ENCODE data around the gene COX7A1. TPM values are rescaled to one million over a fixed set of nuclear protein-coding genes. Genes with fewer than 3 reads are reported as not detected.

COX7A1 gene
- total RNA-seq, 2 experiments from 2014 or later, result not detected

- POLR2A ChIA-PET, result no interaction called here
- Histone ChIP-seq H3K27me3 (ENCODE audit: control insufficient read depth in 1 of 2, insufficient read depth in 2 of 2, low read length in 2 of 2) (no peaks in the 10 kb centered on the region), H3K27ac (ENCODE audit: low read depth in 1 of 2, low read length in 2 of 2) (no peak overlapping the region), H3K4me1 (ENCODE audit: insufficient read depth, low read length) (peaks cover 27% of the 10 kb centered on the region), H3K9me3 (ENCODE audit: control insufficient read depth in 1 of 2, insufficient read depth in 1 of 2, low read length in 2 of 2) (no peaks in the 10 kb centered on the region), H3K36me3 (ENCODE audit: insufficient read depth, low read length) (peaks cover 18% of the 10 kb centered on the region), H3K4me3 (ENCODE audit: low read length) (no peak overlapping the region)
- intact Hi-C loops (cut with DNase I, micrococcal nuclease), result loop anchor here (5.0 to 10.0 kb wide), 6 partner anchors 114 to 1204 kb away; partner anchors contain the start of genes IGFLR1 (in 1 of the 2), LIN37 (in 1 of the 2), PSENEN (in 1 of the 2) and SDHAF1 (in 1 of the 2)
- DNase-seq (no peak), ATAC-seq (ENCODE audit: poor library complexity) (no peak)
- H3K36me3 Mint-ChIP-seq (ENCODE audit: low read depth), result peaks cover 41% of the 10 kb centered on the region
- H3K4me3 Mint-ChIP-seq, result no peak overlapping the region
- TF ChIP-seq, protein P1, sequence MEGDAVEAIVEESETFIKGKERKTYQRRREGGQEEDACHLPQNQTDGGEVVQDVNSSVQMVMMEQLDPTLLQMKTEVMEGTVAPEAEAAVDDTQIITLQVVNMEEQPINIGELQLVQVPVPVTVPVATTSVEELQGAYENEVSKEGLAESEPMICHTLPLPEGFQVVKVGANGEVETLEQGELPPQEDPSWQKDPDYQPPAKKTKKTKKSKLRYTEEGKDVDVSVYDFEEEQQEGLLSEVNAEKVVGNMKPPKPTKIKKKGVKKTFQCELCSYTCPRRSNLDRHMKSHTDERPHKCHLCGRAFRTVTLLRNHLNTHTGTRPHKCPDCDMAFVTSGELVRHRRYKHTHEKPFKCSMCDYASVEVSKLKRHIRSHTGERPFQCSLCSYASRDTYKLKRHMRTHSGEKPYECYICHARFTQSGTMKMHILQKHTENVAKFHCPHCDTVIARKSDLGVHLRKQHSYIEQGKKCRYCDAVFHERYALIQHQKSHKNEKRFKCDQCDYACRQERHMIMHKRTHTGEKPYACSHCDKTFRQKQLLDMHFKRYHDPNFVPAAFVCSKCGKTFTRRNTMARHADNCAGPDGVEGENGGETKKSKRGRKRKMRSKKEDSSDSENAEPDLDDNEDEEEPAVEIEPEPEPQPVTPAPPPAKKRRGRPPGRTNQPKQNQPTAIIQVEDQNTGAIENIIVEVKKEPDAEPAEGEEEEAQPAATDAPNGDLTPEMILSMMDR (IDR thresholded peaks at IDR 0.05), result no peak
- no peaks in the 10 kb centered on the region for H3K27me3 Mint-ChIP-seq
- no peaks in the 10 kb centered on the region for H3K9me3 Mint-ChIP-seq
- peaks cover 27% of the 10 kb centered on the region for H3K4me1 Mint-ChIP-seq (ENCODE audit: low read depth)
- peak overlapping the region; percentile 30 for H3K27ac Mint-ChIP-seq
- CTCF ChIA-PET, result no interaction called here
Observed at GRCh38 chr19:36111200-36111539, 41.1 kb downstream of the COX7A1 start.

DNA sequence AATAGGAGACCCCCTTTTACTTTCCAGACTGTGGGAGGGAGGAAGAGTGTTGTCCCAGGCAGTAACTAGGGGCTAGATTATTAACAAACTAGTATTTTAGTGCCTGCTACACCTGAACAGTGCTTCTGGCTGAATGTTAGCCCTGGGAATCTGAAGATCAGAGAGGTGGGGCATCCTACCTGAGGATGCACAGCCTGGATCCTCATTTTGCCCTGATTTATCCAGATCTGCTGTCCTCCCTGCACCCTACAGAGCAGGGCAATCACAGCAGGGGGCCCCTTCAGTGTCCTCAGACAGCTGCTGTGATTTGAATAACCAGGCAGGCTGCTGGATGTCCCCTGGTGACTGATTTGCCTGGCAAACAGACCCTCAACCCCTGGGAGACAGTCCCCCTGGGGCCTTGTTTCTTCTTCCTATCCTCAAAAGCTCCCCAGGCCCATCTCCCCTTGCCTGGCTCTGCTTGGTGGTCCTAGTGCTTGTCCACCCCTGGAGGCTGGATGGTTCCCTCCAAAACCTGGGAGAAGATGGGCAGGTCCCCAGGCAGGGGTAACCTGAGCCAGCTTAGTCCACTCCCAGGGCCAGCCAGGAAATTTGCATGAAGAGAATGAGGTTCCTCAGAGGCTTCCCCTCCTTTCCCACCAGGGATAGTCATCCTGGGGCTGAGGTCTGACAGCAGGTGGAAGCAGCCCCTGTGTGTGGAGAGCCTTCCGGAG is 41.6 kb downstream of the COX7A1 start, which contains the start of gene OVOL3:
Gene OVOL3 (plus strand): TSS at position 657 of the 713 bp plus-strand sequence. CDS start 60 bp downstream, outside the sequence.
- Mint-ChIP-seq H3K4me1 (ENCODE audit: low read depth) (peaks cover 23% of the 10 kb centered on the region), H3K27ac (peak within 1 kb of the TSS; percentile 30), H3K4me3 (peak within 1 kb of the TSS; percentile 43), H3K36me3 (ENCODE audit: low read depth) (peaks cover 36% of the 10 kb centered on the region), H3K9me3 (no peaks in the 10 kb centered on the region), H3K27me3 (no peaks in the 10 kb centered on the region)
- no peaks in the 10 kb centered on the region for H3K9me3 ChIP-seq (ENCODE audit: control insufficient read depth in 1 of 2, insufficient read depth in 1 of 2, low read length in 2 of 2)
- H3K4me1 ChIP-seq (ENCODE audit: insufficient read depth, low read length), result peaks cover 21% of the 10 kb centered on the region
- H3K27ac ChIP-seq (ENCODE audit: low read depth in 1 of 2, low read length in 2 of 2), result no peak within 1 kb of the TSS
- ATAC-seq (ENCODE audit: poor library complexity), result no peak
- no peak for DNase-seq
- no peaks in the 10 kb centered on the region for H3K27me3 ChIP-seq (ENCODE audit: control insufficient read depth in 1 of 2, insufficient read depth in 2 of 2, low read length in 2 of 2)
- ChIA-PET CTCF (no interaction called here), POLR2A (no interaction called here)
- H3K4me3 ChIP-seq (ENCODE audit: low read length), result no peak within 1 kb of the TSS
- intact Hi-C loops (cut with DNase I, micrococcal nuclease), result loop anchor here (5.0 to 10.0 kb wide), 6 partner anchors 113 to 1204 kb away; partner anchors contain the start of genes IGFLR1 (in 1 of the 2), LIN37 (in 1 of the 2), PSENEN (in 1 of the 2) and SDHAF1 (in 1 of the 2)
- H3K36me3 ChIP-seq (ENCODE audit: insufficient read depth, low read length), result peaks cover 21% of the 10 kb centered on the region
- TF ChIP-seq, protein P1 (IDR thresholded peaks at IDR 0.05), result no peak

GRCh38 chr19:36108684-36109083 is 43.6 kb downstream of the COX7A1 start:
- peaks cover 21% of the 10 kb centered on the region for H3K36me3 ChIP-seq (ENCODE audit: insufficient read depth, low read length)
- Mint-ChIP-seq H3K9me3 (no peaks in the 10 kb centered on the region), H3K27me3 (no peaks in the 10 kb centered on the region), H3K27ac (no peak overlapping the region), H3K4me3 (no peak overlapping the region), H3K4me1 (ENCODE audit: low read depth) (peaks cover 6% of the 10 kb centered on the region), H3K36me3 (ENCODE audit: low read depth) (peaks cover 19% of the 10 kb centered on the region)
- H3K27ac ChIP-seq (ENCODE audit: low read depth in 1 of 2, low read length in 2 of 2), result no peak overlapping the region
- H3K4me1 ChIP-seq (ENCODE audit: insufficient read depth, low read length), result peaks cover 7% of the 10 kb centered on the region
- H3K9me3 ChIP-seq (ENCODE audit: control insufficient read depth in 1 of 2, insufficient read depth in 1 of 2, low read length in 2 of 2), result no peaks in the 10 kb centered on the region
- DNase-seq (no peak), ATAC-seq (ENCODE audit: poor library complexity) (no peak)
- POLR2A ChIA-PET, result interaction anchor here (1.1 kb wide), 1 partner anchor 25 kb away, joined by 3 read pairs; no protein-coding TSS in a partner anchor
- TF ChIP-seq, protein P1 (IDR thresholded peaks at IDR 0.05), result no peak
- intact Hi-C loops (cut with DNase I, micrococcal nuclease), result no loop called here
- CTCF ChIA-PET, result no interaction called here
- H3K27me3 ChIP-seq (ENCODE audit: control insufficient read depth in 1 of 2, insufficient read depth in 2 of 2, low read length in 2 of 2), result no peaks in the 10 kb centered on the region
- no peak overlapping the region for H3K4me3 ChIP-seq (ENCODE audit: low read length)

Measured in CD4-positive, alpha-beta T cell (primary cell).